ENCODE measurements around the gene SLC29A2. TPM values are rescaled to one million over a fixed set of nuclear protein-coding genes. Genes with fewer than 3 reads are reported as not detected.
"Not testable (repeated sequence)": the region's sequence is repeated elsewhere in the genome, so short reads cannot be mapped to it uniquely, and the experiment has no call there.

SLC29A2 gene
- total RNA-seq, 2 experiments from 2014 or later = 8.3 to 8.9 TPM

DNA sequence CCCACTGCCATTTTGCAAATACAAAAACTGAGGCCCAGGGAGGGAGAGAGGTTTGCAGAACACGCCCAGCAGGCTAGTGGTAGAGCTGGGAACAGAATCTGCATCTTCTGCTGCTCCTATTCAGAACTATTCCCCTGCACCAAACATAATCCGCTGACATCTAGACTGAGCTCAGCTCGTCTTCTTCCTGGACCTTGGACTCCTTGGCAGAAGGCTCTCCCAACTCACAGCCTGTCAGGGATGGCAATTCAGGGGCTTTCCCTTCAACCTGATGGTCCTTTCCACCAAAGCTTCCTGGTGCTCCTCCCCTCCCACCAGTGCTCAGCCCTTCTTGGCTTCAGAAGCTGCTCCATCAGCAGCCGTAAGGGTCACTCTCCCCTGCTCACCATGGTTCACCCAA is 39.8 kb upstream of the SLC29A2 start:
- H3K27me3 Mint-ChIP-seq = peaks cover 14% of the 10 kb centered on the region
- CTCF ChIA-PET = interaction anchor here (0.9 to 4.2 kb wide), 4 partner anchors 28 to 266 kb away, joined by 3 to 25 read pairs (median 3); partner anchors contain the start of genes MRPL11, RBM14 and RBM4B

DNA sequence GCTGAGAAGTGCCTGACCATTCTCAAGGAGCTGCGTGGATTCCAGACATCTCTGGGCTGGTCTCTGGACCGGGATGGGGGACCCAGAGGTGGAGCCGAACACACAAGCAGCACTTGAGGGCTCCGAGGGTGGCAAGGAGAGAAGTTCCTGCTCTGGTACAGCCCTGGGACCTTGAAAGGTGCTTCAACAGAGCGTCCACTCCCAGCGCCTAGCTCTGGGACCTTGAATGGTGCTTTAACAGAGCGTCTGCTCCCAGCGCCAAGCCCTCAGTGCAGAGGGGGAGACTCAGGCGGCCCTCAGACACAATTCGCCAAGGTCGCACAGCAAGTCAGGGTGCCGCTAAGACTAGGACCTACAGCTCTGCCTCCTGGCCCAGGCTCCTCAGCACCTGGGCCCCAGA is 38.6 kb upstream of the SLC29A2 start:
- H3K4me3 Mint-ChIP-seq = no peak overlapping the region
- H3K36me3 Mint-ChIP-seq (ENCODE audit: low read depth) = no peaks in the 10 kb centered on the region
- H3K27ac Mint-ChIP-seq = no peak overlapping the region
- no peak for DNase-seq
- POLR2A ChIA-PET = no interaction called here
- H3K27me3 Mint-ChIP-seq = peaks cover 18% of the 10 kb centered on the region
- H3K4me1 Mint-ChIP-seq = peaks cover 3% of the 10 kb centered on the region
- CTCF ChIA-PET = interaction anchor here (0.6 to 4.2 kb wide), 9 partner anchors 7 to 445 kb away, joined by 3 to 28 read pairs (median 10); partner anchors contain the start of genes MRPL11, NPAS4, RBM4B and TMEM151A
- H3K9me3 Mint-ChIP-seq = no peaks in the 10 kb centered on the region

More for the DNA sequence above, 39.8 kb upstream of the SLC29A2 start:
- Mint-ChIP-seq H3K4me1 (peaks cover 3% of the 10 kb centered on the region), H3K27ac (no peak overlapping the region), H3K4me3 (no peak overlapping the region), H3K36me3 (ENCODE audit: low read depth) (no peaks in the 10 kb centered on the region), H3K9me3 (no peaks in the 10 kb centered on the region)
- no peak for DNase-seq
- POLR2A ChIA-PET = no interaction called here

GRCh38 chr11:66409226-66409625 is 37.7 kb upstream of the SLC29A2 start:
- CTCF ChIA-PET = interaction anchor here (0.7 to 4.2 kb wide), 25 partner anchors 8 to 506 kb away, joined by 3 to 28 read pairs (median 3); partner anchors contain the start of genes MRPL11, NPAS4, PELI3 and RBM4B
- POLR2A ChIA-PET = interaction anchor here (0.7 kb wide), 1 partner anchor 8 kb away, joined by 3 read pairs; no protein-coding TSS in a partner anchor

GRCh38 chr11:66408488-66409214 is 37.1 kb upstream of the SLC29A2 start:
- peaks cover 17% of the 10 kb centered on the region for H3K27me3 Mint-ChIP-seq
- no peaks in the 10 kb centered on the region for H3K36me3 Mint-ChIP-seq (ENCODE audit: low read depth)
- H3K27ac Mint-ChIP-seq = no peak overlapping the region
- H3K9me3 Mint-ChIP-seq = no peaks in the 10 kb centered on the region
- DNase-seq = peak; percentile 93
- ChIA-PET POLR2A (interaction anchor here (0.7 kb wide), 1 partner anchor 8 kb away, joined by 3 read pairs; no protein-coding TSS in a partner anchor), CTCF (interaction anchor here (0.7 to 4.2 kb wide), 25 partner anchors 8 to 506 kb away, joined by 3 to 28 read pairs (median 3); partner anchors contain the start of genes MRPL11, NPAS4, PELI3 and RBM4B)
- peaks cover 3% of the 10 kb centered on the region for H3K4me1 Mint-ChIP-seq
- peak overlapping the region; percentile 63 for H3K4me3 Mint-ChIP-seq

More at GRCh38 chr11:66409226-66409625, 37.7 kb upstream of the SLC29A2 start:
- Mint-ChIP-seq H3K9me3 (no peaks in the 10 kb centered on the region), H3K36me3 (ENCODE audit: low read depth) (no peaks in the 10 kb centered on the region), H3K4me3 (no peak overlapping the region), H3K27ac (no peak overlapping the region), H3K27me3 (peaks cover 18% of the 10 kb centered on the region), H3K4me1 (peaks cover 3% of the 10 kb centered on the region)
- no peak for DNase-seq

GRCh38 chr11:66407651-66408050 is 36.1 kb upstream of the SLC29A2 start:
- peaks cover 20% of the 10 kb centered on the region for H3K27me3 Mint-ChIP-seq
- H3K9me3 Mint-ChIP-seq = no peaks in the 10 kb centered on the region
- H3K36me3 Mint-ChIP-seq (ENCODE audit: low read depth) = no peaks in the 10 kb centered on the region
- ChIA-PET CTCF (interaction anchor here (0.6 to 4.2 kb wide), 11 partner anchors 10 to 270 kb away, joined by 3 to 28 read pairs (median 5); partner anchors contain the start of genes MRPL11 and RBM4B), POLR2A (no interaction called here)
- H3K27ac Mint-ChIP-seq = no peak overlapping the region
- no peak overlapping the region for H3K4me3 Mint-ChIP-seq
- H3K4me1 Mint-ChIP-seq = peaks cover 3% of the 10 kb centered on the region
- DNase-seq = no peak

GRCh38 chr11:66393954-66394353 is 22.4 kb upstream of the SLC29A2 start:
- no peak for DNase-seq
- H3K9me3 Mint-ChIP-seq = no peaks in the 10 kb centered on the region
- no peaks in the 10 kb centered on the region for H3K36me3 Mint-ChIP-seq (ENCODE audit: low read depth)
- no peak overlapping the region for H3K27ac Mint-ChIP-seq
- POLR2A ChIA-PET = no interaction called here
- CTCF ChIA-PET = no interaction called here
- H3K4me1 Mint-ChIP-seq = peaks cover 2% of the 10 kb centered on the region
- H3K4me3 Mint-ChIP-seq = no peak overlapping the region
- H3K27me3 Mint-ChIP-seq = peaks cover 5% of the 10 kb centered on the region

- POLR2A ChIA-PET = interaction anchor here (0.6 kb wide), 1 partner anchor 1366 kb away, joined by 4 read pairs; no protein-coding TSS in a partner anchor
- Mint-ChIP-seq H3K27me3 (peaks cover 5% of the 10 kb centered on the region), H3K4me3 (no peak overlapping the region)
Observed at GRCh38 chr11:66391322-66391721, 19.8 kb upstream of the SLC29A2 start.

GRCh38 chr11:66388780-66389386 is 17.3 kb upstream of the SLC29A2 start:
- Mint-ChIP-seq H3K27me3 (peaks cover 5% of the 10 kb centered on the region), H3K4me3 (no peak overlapping the region), H3K4me1 (peaks cover 10% of the 10 kb centered on the region), H3K27ac (no peak overlapping the region), H3K36me3 (ENCODE audit: low read depth) (no peaks in the 10 kb centered on the region), H3K9me3 (no peaks in the 10 kb centered on the region)
- DNase-seq = peak; percentile 87
- CTCF ChIA-PET = interaction anchor here (0.6 to 3.2 kb wide), 27 partner anchors 11 to 1089 kb away, joined by 3 to 18 read pairs (median 4); partner anchors contain the start of genes MRPL11 and SLC29A2
- POLR2A ChIA-PET = interaction anchor here (0.6 kb wide), 1 partner anchor 100 kb away, joined by 5 read pairs; the partner anchor contains the start of gene YIF1A

More at GRCh38 chr11:66391322-66391721, 19.8 kb upstream of the SLC29A2 start:
- CTCF ChIA-PET = interaction anchor here (3.2 kb wide), 1 partner anchor 80 kb away, joined by 18 read pairs; no protein-coding TSS in a partner anchor
- H3K9me3 Mint-ChIP-seq = no peaks in the 10 kb centered on the region
- DNase-seq = no peak
- H3K36me3 Mint-ChIP-seq (ENCODE audit: low read depth) = no peaks in the 10 kb centered on the region
- H3K4me1 Mint-ChIP-seq = peaks cover 6% of the 10 kb centered on the region
- H3K27ac Mint-ChIP-seq = no peak overlapping the region

DNA sequence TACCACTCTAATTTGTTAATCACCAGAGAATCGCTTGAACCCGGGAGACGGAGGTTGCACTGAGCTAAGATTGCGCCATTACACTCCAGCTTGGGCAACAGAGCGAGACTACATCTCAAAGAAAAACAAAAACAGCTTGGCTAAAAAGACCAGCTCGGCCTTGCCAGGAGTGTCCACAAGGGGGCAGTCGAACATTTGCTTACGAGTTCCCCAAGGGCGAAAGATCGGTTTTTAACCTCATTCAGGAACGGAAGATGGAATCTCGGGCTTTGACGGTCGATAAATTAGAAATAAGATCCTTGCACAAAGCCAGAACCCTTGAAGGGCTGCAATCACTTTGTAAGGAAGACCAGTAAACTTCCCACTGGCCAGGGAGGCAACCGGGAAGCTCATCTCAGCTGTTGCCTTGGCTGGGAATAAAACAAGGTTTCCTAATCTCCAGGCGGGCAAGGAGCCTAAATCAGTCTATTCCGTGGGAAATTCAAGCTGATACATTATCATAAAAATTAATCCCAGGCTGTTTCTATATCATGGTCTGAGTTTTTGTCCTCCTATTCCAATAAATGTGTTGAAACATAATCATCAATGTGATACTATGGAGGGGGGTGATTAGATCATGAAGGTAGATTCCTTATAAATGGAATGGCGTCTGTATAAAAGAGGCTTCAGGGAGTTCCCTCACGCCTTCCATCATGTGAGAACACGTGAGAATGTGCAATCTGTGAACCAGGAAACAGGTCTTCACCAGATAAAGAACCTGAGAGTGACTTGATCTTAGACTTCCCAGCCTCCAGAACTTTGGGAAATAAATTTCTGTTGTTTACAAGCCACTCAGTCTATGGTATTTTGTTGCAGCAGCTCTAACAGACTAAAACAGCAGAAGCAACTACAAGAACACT is 14.9 kb upstream of the SLC29A2 start:
- H3K36me3 Mint-ChIP-seq (ENCODE audit: low read depth) = no peaks in the 10 kb centered on the region
- no peaks in the 10 kb centered on the region for H3K9me3 Mint-ChIP-seq
- ChIA-PET POLR2A (interaction anchor here (0.6 kb wide), 1 partner anchor 244 kb away, joined by 4 read pairs; no protein-coding TSS in a partner anchor), CTCF (interaction anchor here (0.6 to 2.4 kb wide), 23 partner anchors 9 to 1172 kb away, joined by 3 to 13 read pairs (median 4); partner anchors contain the start of genes MRPL11 and YIF1A)
- peak; percentile 88 for DNase-seq
- peaks cover 5% of the 10 kb centered on the region for H3K27me3 Mint-ChIP-seq
- H3K27ac Mint-ChIP-seq = no peak overlapping the region
- peaks cover 10% of the 10 kb centered on the region for H3K4me1 Mint-ChIP-seq
- H3K4me3 Mint-ChIP-seq = no peak overlapping the region

GRCh38 chr11:66384316-66384715 is 12.8 kb upstream of the SLC29A2 start:
- H3K36me3 Mint-ChIP-seq (ENCODE audit: low read depth); POLR2A ChIA-PET; H3K27me3 Mint-ChIP-seq; H3K4me3 Mint-ChIP-seq; H3K9me3 Mint-ChIP-seq; DNase-seq; H3K27ac Mint-ChIP-seq: not testable (repeated sequence)
- CTCF ChIA-PET = interaction anchor here (0.5 to 1.2 kb wide), 3 partner anchors 12 to 1895 kb away, joined by 3 to 5 read pairs (median 3); partner anchors contain the start of gene SLC29A2
- H3K4me1 Mint-ChIP-seq = peaks cover 10% of the 10 kb centered on the region

GRCh38 chr11:66380264-66380663 is 8.7 kb upstream of the SLC29A2 start:
- CTCF ChIA-PET = interaction anchor here (0.7 to 0.9 kb wide), 2 partner anchors 46 to 388 kb away, joined by 3 read pairs; no protein-coding TSS in a partner anchor
- POLR2A ChIA-PET; H3K4me1 Mint-ChIP-seq; H3K4me3 Mint-ChIP-seq; H3K27me3 Mint-ChIP-seq; DNase-seq; H3K36me3 Mint-ChIP-seq (ENCODE audit: low read depth); H3K27ac Mint-ChIP-seq; H3K9me3 Mint-ChIP-seq: not testable (repeated sequence)

All from activated CD4-positive, alpha-beta T cell treated with anti-CD3 and anti-CD28 coated beads, Interleukin-2, amount 10 ng/mL, durations not matched to agents 7 days and 5 days (primary cell).